GM06990 (cell line): ENCODE results near the gene NEMF.
"Not testable (repeated sequence)": the region's sequence is repeated elsewhere in the genome, so short reads cannot be mapped to it uniquely, and the experiment has no call there.

Experiments
- DNase-seq: peaks from one replicate; pipeline ENCODE4 v3.0.0-alpha.2; 2011; ENCODE audit not compliant: insufficient read length; ENCODE audit errors: extremely low read depth
- H3K27me3 ChIP-seq: replicated peaks from 2 replicates; pipeline ENCODE4 v1.6.0; 2011; ENCODE audit warnings: low read length; ENCODE audit not compliant: control insufficient read depth, insufficient read depth
- H3K36me3 ChIP-seq: 2 replicates; pipeline ENCODE4 v1.5.1; 2011; ENCODE audit warnings: low read length; ENCODE audit not compliant: control insufficient read depth, insufficient read depth
- H3K4me3 ChIP-seq: replicated peaks from 2 replicates; pipeline ENCODE4 v1.5.1; 2011; ENCODE audit warnings: low read depth, mild to moderate bottlenecking, control low read depth, low read length
- TF ChIP-seq, protein P1 (sequence below): IDR thresholded peaks from 2 replicates; pipeline ENCODE4 v1.5.1; 2011; ENCODE audit warnings: low read length, control low read depth, mild to moderate bottlenecking, inconsistent platforms; ENCODE audit not compliant: insufficient read depth, poor library complexity, severe bottlenecking

Gene NEMF

DNA sequence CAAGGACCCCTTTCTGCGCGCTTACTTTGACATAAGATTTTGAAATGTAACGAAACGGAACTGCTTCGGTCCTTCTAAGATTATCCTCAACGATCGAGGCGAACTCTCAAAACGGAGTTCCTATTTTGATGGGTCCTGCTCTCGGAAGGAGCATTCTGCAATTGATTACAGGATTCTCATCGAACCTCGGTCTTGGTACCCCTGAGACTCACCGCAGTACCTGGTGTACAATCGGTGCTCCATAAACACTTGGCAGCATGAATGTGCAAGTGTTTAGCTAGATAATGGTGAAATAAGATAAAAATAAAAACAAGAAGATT lies 530 bp upstream of the NEMF start:
- no peaks in the 10 kb centered on the region for H3K27me3 ChIP-seq
- peak overlapping the region; percentile 95 for H3K4me3 ChIP-seq
- TF ChIP-seq, protein P1, sequence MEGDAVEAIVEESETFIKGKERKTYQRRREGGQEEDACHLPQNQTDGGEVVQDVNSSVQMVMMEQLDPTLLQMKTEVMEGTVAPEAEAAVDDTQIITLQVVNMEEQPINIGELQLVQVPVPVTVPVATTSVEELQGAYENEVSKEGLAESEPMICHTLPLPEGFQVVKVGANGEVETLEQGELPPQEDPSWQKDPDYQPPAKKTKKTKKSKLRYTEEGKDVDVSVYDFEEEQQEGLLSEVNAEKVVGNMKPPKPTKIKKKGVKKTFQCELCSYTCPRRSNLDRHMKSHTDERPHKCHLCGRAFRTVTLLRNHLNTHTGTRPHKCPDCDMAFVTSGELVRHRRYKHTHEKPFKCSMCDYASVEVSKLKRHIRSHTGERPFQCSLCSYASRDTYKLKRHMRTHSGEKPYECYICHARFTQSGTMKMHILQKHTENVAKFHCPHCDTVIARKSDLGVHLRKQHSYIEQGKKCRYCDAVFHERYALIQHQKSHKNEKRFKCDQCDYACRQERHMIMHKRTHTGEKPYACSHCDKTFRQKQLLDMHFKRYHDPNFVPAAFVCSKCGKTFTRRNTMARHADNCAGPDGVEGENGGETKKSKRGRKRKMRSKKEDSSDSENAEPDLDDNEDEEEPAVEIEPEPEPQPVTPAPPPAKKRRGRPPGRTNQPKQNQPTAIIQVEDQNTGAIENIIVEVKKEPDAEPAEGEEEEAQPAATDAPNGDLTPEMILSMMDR: no peak
- no peak for DNase-seq
- peaks cover 2% of the 10 kb centered on the region; the same call in 1 of the 2 replicates for H3K36me3 ChIP-seq

DNA sequence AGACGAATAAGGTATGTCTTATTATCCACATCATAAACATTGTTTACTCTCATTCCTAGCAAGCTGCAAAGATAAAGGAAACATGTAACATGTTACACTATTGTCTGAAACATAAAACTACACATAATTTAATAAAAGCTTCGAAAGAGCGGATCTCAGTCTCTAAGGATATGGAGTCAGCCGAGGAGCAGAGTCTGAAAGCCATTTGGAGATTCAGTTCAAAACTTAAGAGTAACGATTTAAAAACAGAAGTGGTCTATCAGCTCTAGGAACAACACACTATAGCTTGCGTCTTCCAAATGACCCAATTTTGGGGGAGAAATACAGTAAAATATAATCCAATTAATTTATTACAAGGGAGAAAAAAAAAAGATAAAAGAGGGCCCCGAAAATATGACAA lies 775 bp downstream of the NEMF start:
- DNase-seq: no peak
- Histone ChIP-seq H3K27me3 (no peaks in the 10 kb centered on the region), H3K4me3 (peak overlapping the region; percentile 95), H3K36me3 (peaks cover 2% of the 10 kb centered on the region; the same call in 1 of the 2 replicates)
- TF ChIP-seq, protein P1: no peak

DNA sequence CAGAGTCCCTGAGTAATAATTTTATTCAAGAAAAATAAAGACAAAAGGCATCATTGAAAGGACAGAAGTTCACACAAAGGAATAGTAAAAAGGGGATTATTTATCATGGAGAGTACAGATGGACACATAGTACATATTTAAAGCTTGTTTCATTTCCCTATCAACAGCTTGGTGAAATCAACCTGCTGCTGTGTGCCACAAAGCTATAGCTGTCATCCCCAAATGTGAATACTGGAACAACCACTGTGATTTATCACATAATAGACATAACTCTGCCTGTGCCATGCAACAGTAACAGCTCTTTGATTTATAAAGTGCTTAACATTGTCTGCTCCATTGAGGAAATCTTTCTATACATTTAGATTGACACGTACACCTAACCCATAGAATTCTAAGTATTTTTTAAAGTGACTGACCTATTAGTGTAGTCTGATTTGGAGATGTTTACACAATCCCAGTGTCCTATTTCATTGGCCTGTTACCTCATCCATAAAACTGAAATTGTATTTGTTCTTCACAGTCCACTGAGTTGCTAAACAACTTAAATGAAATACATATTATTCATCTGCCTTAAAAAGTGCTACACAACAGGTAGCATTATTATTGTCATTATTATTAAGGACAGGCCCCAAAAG lies 3.3 kb downstream of the NEMF start:
- Histone ChIP-seq H3K4me3 (no peak overlapping the region), H3K27me3 (no peaks in the 10 kb centered on the region), H3K36me3 (peaks cover 3% of the 10 kb centered on the region)
- no peak for DNase-seq
- TF ChIP-seq, protein P1: no peak

DNA sequence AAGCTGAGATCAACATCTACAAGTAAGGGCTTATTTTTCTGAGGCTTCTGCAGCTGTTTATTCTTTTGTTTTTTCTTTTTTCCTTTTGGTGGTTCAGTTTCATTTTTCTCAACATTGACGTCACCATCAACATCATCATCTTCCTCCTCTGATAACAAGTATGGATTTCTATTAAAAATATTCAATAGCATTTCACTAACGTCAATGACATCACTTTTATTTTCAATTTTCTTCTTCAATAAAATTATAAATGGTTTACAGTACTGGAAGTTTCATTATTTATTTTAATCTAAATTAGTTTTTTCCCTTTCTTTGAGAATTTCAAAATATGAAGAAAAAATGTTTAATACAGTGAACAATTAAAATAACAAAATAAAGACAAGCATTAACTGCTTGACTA lies 23.9 kb downstream of the NEMF start:
- H3K27me3 ChIP-seq: no peaks in the 10 kb centered on the region
- TF ChIP-seq, protein P1: no peak
- H3K36me3 ChIP-seq: peaks cover 14% of the 10 kb centered on the region
- no peak overlapping the region for H3K4me3 ChIP-seq
- DNase-seq: no peak

DNA sequence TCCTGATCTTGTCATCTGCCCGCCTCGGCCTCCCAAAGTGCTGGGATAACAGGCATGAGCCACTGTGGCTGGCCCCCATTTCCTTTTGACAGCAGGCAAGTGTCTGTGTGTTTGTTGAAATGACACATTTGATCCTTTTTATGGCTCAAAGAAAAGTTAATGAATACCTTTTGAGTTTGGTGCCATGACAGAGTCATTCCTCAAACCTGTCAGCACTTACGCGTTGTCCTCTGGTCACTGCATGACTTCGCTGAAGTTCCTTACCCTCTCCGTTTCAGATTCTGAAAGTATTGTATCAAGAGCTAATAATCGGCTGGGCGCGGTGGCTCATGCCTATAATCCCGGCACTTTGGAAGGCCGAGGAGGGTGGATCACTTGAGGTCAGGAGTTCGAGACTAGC lies 32.4 kb downstream of the NEMF start:
- H3K36me3 ChIP-seq: peaks cover 15% of the 10 kb centered on the region
- DNase-seq: no peak
- TF ChIP-seq, protein P1: no peak
- H3K27me3 ChIP-seq: no peaks in the 10 kb centered on the region
- no peak overlapping the region for H3K4me3 ChIP-seq

DNA sequence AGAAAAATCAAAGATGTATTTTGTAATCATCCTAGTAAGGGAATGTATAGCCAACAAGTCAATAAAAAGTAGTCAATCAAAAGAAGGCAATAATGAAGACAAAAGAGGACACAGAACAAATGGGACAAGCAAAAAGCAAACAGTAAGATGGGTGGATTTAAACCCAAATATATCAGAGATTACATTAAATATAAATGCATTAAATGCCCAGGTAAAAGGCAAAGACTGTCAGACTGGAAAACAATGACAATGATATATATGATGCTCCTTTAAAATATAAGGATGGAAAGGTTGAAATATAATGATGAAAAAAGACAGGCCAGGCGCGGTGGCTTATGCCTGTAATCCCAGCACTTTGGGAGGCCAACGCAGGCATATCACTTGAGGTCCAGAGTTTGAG lies 35.7 kb downstream of the NEMF start:
- no peak for DNase-seq
- TF ChIP-seq, protein P1: no peak
- no peaks in the 10 kb centered on the region for H3K27me3 ChIP-seq
- H3K4me3 ChIP-seq: no peak overlapping the region
- peaks cover 8% of the 10 kb centered on the region for H3K36me3 ChIP-seq

DNA sequence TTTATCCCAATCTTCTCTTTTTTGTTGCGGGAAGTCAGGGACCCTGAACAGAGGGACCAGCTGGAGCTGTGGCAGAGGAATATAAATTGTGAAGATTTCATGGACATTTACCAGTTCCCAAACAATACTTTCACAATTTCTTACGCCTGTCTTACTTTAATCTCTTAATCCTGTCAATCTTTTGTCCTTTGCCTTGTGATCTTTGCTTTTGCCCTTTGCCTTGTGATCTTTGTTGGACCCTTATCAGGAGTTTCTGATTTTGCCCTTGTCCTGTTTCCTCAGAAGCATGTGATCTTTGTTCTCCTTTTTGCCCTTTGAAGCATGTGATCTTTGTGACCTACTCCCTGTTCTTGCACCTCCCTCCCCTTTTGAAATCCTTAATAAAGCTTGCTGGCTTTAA lies 36.5 kb downstream of the NEMF start:
- H3K36me3 ChIP-seq, DNase-seq, H3K27me3 ChIP-seq, H3K4me3 ChIP-seq: not testable (repeated sequence)
